Subcutaneous adipose tissue (tissue), 4 donors: Measurements from ENCODE around the gene WDR5. TPM values are rescaled to one million over a fixed set of nuclear protein-coding genes. Genes with fewer than 3 reads are reported as not detected.

Experiments
- CTCF ChIP-seq: fragments of 450-650 bp; IDR thresholded peaks from one replicate; pipeline ENCODE4 v1.5.1; 2016; ENCODE audit warnings: low read depth, mild to moderate bottlenecking, control low read depth, antibody characterized with exemption, moderate library complexity
- total RNA-seq, 4 donors: library from RNA; depleted of rRNA; stranded (reverse); fragments of >200 nt; gene quantifications; one replicate each; pipeline ENCODE4 v1.1.0, GENCODE V29; 2016

Gene WDR5
- total RNA-seq, 4 donors from 2014 or later, result 13.7 to 17.3 (median 14.6) TPM

DNA sequence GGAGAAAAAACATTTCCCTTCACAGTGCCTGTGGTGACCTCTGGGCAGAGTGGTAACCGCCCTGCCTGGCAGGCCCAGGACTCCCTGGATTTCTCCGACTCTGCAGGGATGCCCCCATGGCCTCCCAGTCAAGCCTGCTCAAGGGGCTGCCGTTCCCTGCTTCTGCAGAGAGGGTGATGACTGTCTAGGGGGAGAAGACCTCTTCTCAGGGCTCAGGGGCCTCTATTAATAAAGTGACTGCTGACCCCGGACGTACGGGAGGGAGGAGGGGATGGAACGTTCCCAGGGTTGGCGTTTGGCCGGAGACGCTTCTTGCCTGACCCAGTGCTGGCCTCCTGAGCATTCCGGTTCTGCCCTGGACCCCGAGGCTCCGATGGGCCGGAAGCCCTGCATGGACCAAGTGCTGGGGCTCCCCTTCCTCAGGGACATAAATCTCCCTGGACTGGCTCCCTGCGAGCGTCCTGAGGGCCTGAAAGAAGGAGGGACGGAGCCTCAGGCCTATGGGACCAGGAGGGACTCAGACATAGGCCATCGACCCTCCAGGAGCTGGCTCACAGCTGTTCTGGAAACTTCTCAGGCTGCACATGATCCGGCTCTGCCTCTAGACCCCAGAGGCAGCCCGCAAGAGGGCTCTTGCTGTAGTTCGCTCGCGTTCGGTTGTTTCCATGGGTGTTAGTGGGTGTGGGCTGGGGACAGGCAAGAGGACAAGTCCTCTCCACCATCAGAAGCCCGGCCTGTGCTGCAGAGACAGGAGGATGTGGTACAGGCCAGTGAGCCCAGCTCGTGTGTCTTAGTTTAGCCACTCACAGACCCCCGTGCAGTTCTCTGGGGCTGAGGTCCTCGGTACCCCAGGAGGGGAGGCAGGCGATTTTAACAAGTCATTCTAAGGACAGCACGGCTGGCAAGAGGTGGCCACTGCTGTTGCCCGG, 36.6 kb downstream of the WDR5 start:
- TF ChIP-seq CTCF, result no peak

DNA sequence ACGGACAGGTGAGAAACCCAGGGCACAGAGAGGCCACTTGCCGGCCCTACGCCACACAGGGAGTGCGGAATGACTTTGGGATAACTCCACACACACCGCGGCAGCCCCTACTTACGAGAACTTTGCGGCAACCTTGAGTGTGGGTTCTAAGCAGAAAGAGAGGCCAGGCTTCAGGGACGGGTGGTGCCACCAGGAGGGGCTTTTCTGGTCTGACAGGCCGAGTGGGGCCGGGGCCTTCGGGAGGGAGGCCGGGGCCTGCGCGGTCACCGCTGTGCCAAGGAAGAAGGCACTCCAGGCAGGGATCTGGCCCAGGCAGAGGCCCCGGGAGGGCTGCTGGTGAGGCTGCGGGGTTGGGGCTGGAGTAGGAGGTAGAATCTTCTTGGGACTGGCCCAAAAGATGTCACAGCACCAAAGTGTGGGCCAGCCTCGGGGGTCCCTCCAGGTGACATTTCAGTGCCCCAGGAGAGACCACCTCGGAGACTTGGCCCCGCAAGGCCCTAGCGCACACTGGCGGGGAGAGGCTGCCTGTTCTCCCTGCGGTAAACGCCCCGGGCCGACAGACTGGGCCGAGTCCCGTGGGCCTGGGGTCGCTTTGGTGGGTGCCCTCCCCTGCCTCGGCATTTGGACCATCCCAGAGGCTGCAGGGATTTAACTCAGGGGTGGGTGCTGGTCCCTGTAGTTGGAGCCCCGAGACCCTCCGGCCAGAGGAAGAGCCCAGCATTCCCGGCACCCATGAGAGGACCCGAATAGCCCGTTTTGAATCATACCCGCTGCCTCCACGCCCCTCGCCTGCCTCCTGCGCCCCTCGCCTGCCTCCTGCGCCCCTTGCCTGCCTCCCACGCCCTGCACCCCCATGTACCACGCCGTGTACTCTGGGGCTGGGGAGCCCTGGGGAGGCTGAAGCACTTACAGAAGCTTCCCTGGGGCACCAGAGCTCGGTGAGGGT, 37.5 kb downstream of the WDR5 start:
- TF ChIP-seq CTCF, result no peak

- no peak for TF ChIP-seq CTCF
Observed at GRCh38 chr9:134174073-134174449, 38.2 kb downstream of the WDR5 start.

- TF ChIP-seq CTCF, result no peak
Observed at GRCh38 chr9:134174526-134175290, 38.8 kb downstream of the WDR5 start.

- no peak for TF ChIP-seq CTCF
Observed at GRCh38 chr9:134175291-134175807, 39.5 kb downstream of the WDR5 start.

- TF ChIP-seq CTCF, result no peak
Observed at GRCh38 chr9:134175808-134176598, 40.1 kb downstream of the WDR5 start.
